Measurements from ENCODE around the gene DCDC1.
"Not testable (repeated sequence)": the region's sequence is repeated elsewhere in the genome, so short reads cannot be mapped to it uniquely, and the experiment has no call there.

DCDC1 gene

GRCh38 chr11:30967579-30967978, 402.0 kb downstream of the DCDC1 start:
- no peak for TF ChIP-seq CTCF (IDR thresholded peaks at IDR 0.05; ENCODE audit: extremely low read depth, missing control alignments)
- no peak for DNase-seq (ENCODE audit: low spot score)

GRCh38 chr11:30960387-30960992, 409.0 kb downstream of the DCDC1 start:
- peak; percentile 3 for DNase-seq (ENCODE audit: low spot score)

GRCh38 chr11:30956751-30957150, 412.8 kb downstream of the DCDC1 start:
- DNase-seq (ENCODE audit: low spot score) = no peak
- no peak for TF ChIP-seq CTCF (IDR thresholded peaks at IDR 0.05; ENCODE audit: extremely low read depth, missing control alignments)

More at GRCh38 chr11:30960387-30960992, 409.0 kb downstream of the DCDC1 start:
- peak; percentile 20 for TF ChIP-seq CTCF (IDR thresholded peaks at IDR 0.05; ENCODE audit: extremely low read depth, missing control alignments)

- no peak for DNase-seq (ENCODE audit: low spot score)
- no peak for TF ChIP-seq CTCF (IDR thresholded peaks at IDR 0.05; ENCODE audit: extremely low read depth, missing control alignments)
Observed at GRCh38 chr11:30949838-30950237, 419.7 kb downstream of the DCDC1 start.

- DNase-seq (ENCODE audit: low spot score) = not testable (repeated sequence)
Observed at GRCh38 chr11:30947715-30948114, 421.8 kb downstream of the DCDC1 start.

- no peak for DNase-seq (ENCODE audit: low spot score)
- no peak for TF ChIP-seq CTCF (IDR thresholded peaks at IDR 0.05; ENCODE audit: extremely low read depth, missing control alignments)
Observed at GRCh38 chr11:30938810-30939209, 430.7 kb downstream of the DCDC1 start.

- DNase-seq (ENCODE audit: low spot score) = no peak
- TF ChIP-seq CTCF (IDR thresholded peaks at IDR 0.05; ENCODE audit: extremely low read depth, missing control alignments) = no peak
Observed at GRCh38 chr11:30938171-30938570, 431.4 kb downstream of the DCDC1 start.

GRCh38 chr11:30936491-30936890, 433.0 kb downstream of the DCDC1 start:
- DNase-seq (ENCODE audit: low spot score) = no peak
- TF ChIP-seq CTCF (IDR thresholded peaks at IDR 0.05; ENCODE audit: extremely low read depth, missing control alignments) = no peak

Measured in GM20000 (cell line).